ENCODE measurements around the gene AP4B1. TPM values are rescaled to one million over a fixed set of nuclear protein-coding genes. Genes with fewer than 3 reads are reported as not detected.
A peak's percentile ranks its signal among the peaks of the same experiment; 100 is the strongest.
"Not testable (repeated sequence)": the region's sequence is repeated elsewhere in the genome, so short reads cannot be mapped to it uniquely, and the experiment has no call there.

The AP4B1 gene
- total RNA-seq, 2 experiments from 2014 or later, result 35.7 to 40.2 TPM

DNA sequence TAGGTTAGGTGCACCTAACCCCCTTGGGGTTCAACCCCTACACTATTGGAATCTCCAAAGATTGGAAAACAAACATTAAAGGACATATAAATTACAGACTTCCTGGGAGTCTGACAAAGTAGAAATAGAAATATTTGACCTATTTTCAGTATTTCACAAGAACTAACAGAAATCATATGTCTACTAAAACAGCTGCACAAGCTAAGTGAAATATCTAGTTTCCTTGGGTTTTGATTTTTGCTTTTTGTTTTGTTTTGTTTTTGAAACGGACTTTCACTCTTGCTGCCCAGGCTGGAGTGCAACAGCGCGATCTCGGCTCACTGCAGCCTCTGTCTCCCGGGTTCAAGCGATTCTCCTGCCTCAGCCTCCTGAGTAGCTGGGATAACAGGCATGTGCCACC lies 51.9 kb downstream of the AP4B1 start:
- DNase-seq; H3K27ac Mint-ChIP-seq; intact Hi-C loops (cut with micrococcal nuclease); H3K27me3 Mint-ChIP-seq (ENCODE audit: low read depth); H3K9me3 Mint-ChIP-seq; CTCF ChIA-PET; H3K4me3 Mint-ChIP-seq: not testable (repeated sequence)
- Mint-ChIP-seq H3K36me3 (ENCODE audit: low read depth) (peaks cover 49% of the 10 kb centered on the region), H3K4me1 (ENCODE audit: low read depth) (peaks cover 22% of the 10 kb centered on the region)

DNA sequence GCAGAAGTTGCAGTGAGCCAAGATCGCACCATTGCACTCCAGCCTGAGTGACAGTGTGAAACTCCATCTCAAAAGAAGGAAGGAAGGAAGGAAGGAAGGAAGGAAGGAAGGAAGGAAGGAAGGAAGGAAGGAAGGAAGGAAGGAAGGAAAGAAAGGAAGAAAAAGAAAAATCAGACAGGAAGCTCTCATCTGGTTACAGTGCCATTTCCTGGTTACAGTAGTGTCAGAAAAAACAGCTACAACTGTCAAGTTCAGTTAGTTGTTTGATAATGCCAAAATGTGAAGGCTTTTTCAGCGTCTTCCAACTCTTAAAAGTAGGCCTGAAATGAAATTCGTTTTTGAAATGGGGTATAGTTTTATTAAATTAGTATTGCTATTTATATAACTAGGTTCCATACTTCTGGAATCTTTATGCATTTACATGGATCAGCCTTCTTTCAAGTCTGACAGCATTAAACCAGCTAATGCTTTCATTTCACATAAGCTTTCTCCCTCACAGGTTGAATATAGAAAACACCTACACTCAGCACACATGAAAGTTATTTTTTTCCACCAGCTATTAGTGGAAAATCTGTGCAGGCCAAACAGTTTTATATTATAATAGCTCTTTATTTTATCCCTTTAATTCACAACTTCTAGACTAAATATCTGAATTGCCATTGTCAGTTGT lies 54.3 kb downstream of the AP4B1 start:
- Mint-ChIP-seq H3K27me3 (ENCODE audit: low read depth) (no peaks in the 10 kb centered on the region), H3K27ac (peak overlapping the region; percentile 85), H3K36me3 (ENCODE audit: low read depth) (peaks cover 52% of the 10 kb centered on the region), H3K4me3 (no peak overlapping the region), H3K4me1 (ENCODE audit: low read depth) (peaks cover 22% of the 10 kb centered on the region), H3K9me3 (peaks cover 3% of the 10 kb centered on the region)
- CTCF ChIA-PET, result no interaction called here
- DNase-seq, result no peak
- intact Hi-C loops (cut with micrococcal nuclease), result no loop called here

DNA sequence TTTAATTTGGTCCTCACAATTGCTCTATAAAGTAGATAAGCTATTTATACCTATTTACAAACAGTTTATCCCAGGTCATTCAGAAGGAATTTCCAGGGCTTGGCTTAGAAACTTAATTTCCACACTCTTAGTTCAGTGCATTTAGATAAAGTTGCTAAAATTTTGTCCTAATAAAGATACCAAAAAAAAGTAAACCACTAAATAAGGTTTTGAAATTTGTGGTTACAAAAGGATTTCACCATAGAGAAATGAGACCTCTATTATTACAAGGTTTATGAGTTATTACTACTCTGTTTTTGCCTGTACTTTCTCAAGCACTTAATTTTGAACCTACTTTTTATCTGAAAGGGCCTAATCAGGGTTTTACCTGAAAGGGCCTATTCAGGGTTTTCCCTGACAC lies 55.5 kb downstream of the AP4B1 start:
- intact Hi-C loops (cut with micrococcal nuclease), result loop anchor here (10.0 kb wide), 1 partner anchor 436 kb away; no protein-coding TSS in a partner anchor
- no peak for DNase-seq
- H3K9me3 Mint-ChIP-seq, result peaks cover 3% of the 10 kb centered on the region
- H3K4me3 Mint-ChIP-seq, result no peak overlapping the region
- CTCF ChIA-PET, result no interaction called here
- no peak overlapping the region for H3K27ac Mint-ChIP-seq
- peaks cover 13% of the 10 kb centered on the region for H3K4me1 Mint-ChIP-seq (ENCODE audit: low read depth)
- peaks cover 43% of the 10 kb centered on the region for H3K36me3 Mint-ChIP-seq (ENCODE audit: low read depth)
- H3K27me3 Mint-ChIP-seq (ENCODE audit: low read depth), result no peaks in the 10 kb centered on the region

DNA sequence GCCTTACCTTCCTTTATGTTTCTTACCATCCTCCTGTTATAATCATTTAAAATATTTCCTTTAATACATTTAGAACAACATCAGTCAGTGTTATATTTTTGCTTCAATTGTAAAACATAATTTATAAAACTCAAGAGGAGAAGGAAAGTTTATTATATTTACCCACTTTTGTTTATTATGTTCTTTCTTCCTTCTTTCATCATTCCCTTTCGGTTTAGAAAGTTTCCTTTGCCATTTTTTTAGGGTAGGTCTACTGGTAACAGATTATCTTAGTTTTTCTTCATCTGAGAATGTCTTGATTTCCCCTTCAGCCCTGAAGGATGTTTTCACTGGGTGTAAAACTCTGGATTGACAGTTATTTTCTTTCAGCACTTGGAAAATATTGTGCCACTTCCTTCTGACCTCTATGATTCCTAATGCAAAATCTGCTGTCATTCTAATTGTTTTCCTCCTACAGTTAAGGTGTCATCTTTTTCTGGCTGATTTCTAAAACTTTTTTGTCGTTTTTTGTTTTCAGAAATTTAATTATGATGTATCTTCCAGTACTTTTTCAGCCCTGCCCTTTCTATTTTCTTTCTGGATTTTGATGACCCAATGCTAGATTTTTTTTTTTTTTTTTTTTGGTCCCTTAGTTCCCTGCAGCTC lies 58.1 kb downstream of the AP4B1 start:
- Mint-ChIP-seq H3K4me3 (no peak overlapping the region), H3K9me3 (peaks cover 3% of the 10 kb centered on the region), H3K27ac (no peak overlapping the region), H3K4me1 (ENCODE audit: low read depth) (peaks cover 13% of the 10 kb centered on the region), H3K36me3 (ENCODE audit: low read depth) (peaks cover 52% of the 10 kb centered on the region), H3K27me3 (ENCODE audit: low read depth) (no peaks in the 10 kb centered on the region)
- CTCF ChIA-PET, result no interaction called here
- no peak for DNase-seq
- intact Hi-C loops (cut with micrococcal nuclease), result loop anchor here (10.0 kb wide), 1 partner anchor 438 kb away; no protein-coding TSS in a partner anchor

Other genes starting within 250 kb of the AP4B1 start
- gene PHTF1, start 145.3 kb downstream of the AP4B1 start, total RNA-seq, result 1 to 10 TPM; 5.4 to 6.3 TPM
- 10 to 100 TPM; 13.6 to 14.3 TPM for gene RSBN1, start 92.3 kb downstream of the AP4B1 start, total RNA-seq
- gene PTPN22, start 33.1 kb downstream of the AP4B1 start, total RNA-seq, result 10 to 100 TPM; 43.9 to 50.9 TPM
- under 1 TPM; 0.15 to 0.43 TPM for gene BCL2L15, start 17.2 kb downstream of the AP4B1 start, total RNA-seq
- 10 to 100 TPM; 17.7 to 18.3 TPM for gene DCLRE1B, start 527 bp upstream of the AP4B1 start, total RNA-seq
- 10 to 100 TPM; 47.7 to 51.0 TPM for gene HIPK1, start 24.5 kb upstream of the AP4B1 start, total RNA-seq
- gene OLFML3, start 74.7 kb upstream of the AP4B1 start, total RNA-seq, result under 1 TPM in 1 of 2 experiments, not detected in 1; 0.10 TPM
- gene SYT6, start 249.1 kb upstream of the AP4B1 start, total RNA-seq, result not detected